ENCODE measurements around the gene LTBP2. TPM values are rescaled to one million over a fixed set of nuclear protein-coding genes. Genes with fewer than 3 reads are reported as not detected.

Gene LTBP2
- total and polyA plus RNA-seq, 2 experiments from 2014 or later = 7.6 to 8.6 TPM

DNA sequence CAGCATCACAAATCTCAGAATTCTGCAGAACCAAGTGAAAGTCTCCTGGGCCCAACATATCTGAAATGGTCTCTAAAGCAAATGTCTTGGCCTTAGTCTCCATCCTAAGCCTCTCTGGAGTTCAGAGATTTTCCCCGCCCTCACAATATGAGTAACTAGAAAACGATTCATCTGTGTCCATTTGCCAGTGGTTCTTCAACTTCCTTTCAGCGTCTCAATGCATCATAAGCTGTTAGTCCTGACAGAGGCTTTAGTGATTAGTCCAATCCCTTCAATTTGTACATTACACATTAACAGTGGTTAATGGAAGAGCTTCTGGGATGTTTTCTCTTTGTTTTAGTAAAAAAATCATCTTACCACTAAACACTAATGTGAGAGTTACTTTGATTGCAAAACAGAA is 136.4 kb downstream of the LTBP2 start:
- no peaks in the 10 kb centered on the region for H3K79me2 ChIP-seq
- no peaks in the 10 kb centered on the region for H3K9me3 ChIP-seq (ENCODE audit: low read depth)
- no peak for TF ChIP-seq EZH2phosphoT487 (IDR thresholded peaks at IDR 0.05; ENCODE audit: low read depth, severe bottlenecking, unreplicated experiment)
- TF ChIP-seq EZH2 (IDR thresholded peaks at IDR 0.05; ENCODE audit: borderline replicate concordance) = no peak
- no peak for TF ChIP-seq CTCF (IDR thresholded peaks at IDR 0.05; ENCODE audit: poor library complexity)
- WGBS (ENCODE audit: low lambda C conversion rate, missing lambda C conversion rate) = 74% methylated on average over 3 of the region's 3 CpGs
- H3K36me3 ChIP-seq (replicated peaks; ENCODE audit: insufficient read depth, low read depth) = no peaks in the 10 kb centered on the region
- H2AFZ ChIP-seq = no peak overlapping the region
- H3K9me2 ChIP-seq (replicated peaks; ENCODE audit: insufficient read depth) = no peaks in the 10 kb centered on the region
- H3K4me2 ChIP-seq = no peak overlapping the region
- no peak overlapping the region for H3K4me3 ChIP-seq
- no peaks in the 10 kb centered on the region for H3K27me3 ChIP-seq
- no peak for DNase-seq (ENCODE audit: low spot score)
- H3K4me1 ChIP-seq (ENCODE audit: insufficient read depth) = no peaks in the 10 kb centered on the region
- H3K27ac ChIP-seq = no peak overlapping the region
- H4K20me1 ChIP-seq (ENCODE audit: insufficient read depth, poor library complexity, severe bottlenecking) = no peaks in the 10 kb centered on the region

DNA sequence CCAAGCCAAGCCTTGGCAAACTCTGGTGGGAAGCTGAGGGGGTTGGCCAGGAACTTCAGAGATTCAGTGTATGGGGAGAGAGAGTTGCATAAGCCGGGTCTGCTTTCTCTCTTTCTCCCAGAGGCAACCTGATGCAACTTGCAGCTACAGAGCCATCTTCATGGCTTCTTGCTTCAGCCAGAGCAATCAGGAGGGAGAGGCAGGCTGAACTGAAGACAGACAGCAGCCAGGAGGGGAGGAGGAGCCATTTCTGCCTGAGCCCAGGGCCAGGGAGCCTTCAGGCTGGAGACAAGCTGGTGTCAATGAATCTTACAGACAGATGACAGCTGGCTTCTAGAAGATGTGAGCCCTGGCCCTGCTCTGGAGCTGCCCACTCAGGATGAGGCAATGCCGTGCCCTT is 137.7 kb downstream of the LTBP2 start:
- Histone ChIP-seq H2AFZ (no peak overlapping the region), H3K27me3 (no peaks in the 10 kb centered on the region), H3K4me3 (no peak overlapping the region), H3K36me3 (replicated peaks; ENCODE audit: insufficient read depth, low read depth) (no peaks in the 10 kb centered on the region), H3K79me2 (no peaks in the 10 kb centered on the region), H3K9me2 (replicated peaks; ENCODE audit: insufficient read depth) (no peaks in the 10 kb centered on the region), H4K20me1 (ENCODE audit: insufficient read depth, poor library complexity, severe bottlenecking) (no peaks in the 10 kb centered on the region), H3K9me3 (ENCODE audit: low read depth) (no peaks in the 10 kb centered on the region), H3K4me1 (ENCODE audit: insufficient read depth) (no peaks in the 10 kb centered on the region), H3K27ac (no peak overlapping the region), H3K4me2 (no peak overlapping the region)
- 80% methylated on average over 2 of the region's 2 CpGs for WGBS (ENCODE audit: low lambda C conversion rate, missing lambda C conversion rate)
- TF ChIP-seq EZH2 (IDR thresholded peaks at IDR 0.05; ENCODE audit: borderline replicate concordance) (no peak), CTCF (IDR thresholded peaks at IDR 0.05; ENCODE audit: poor library complexity) (no peak), EZH2phosphoT487 (IDR thresholded peaks at IDR 0.05; ENCODE audit: low read depth, severe bottlenecking, unreplicated experiment) (no peak)
- DNase-seq (ENCODE audit: low spot score) = peak; percentile 23

DNA sequence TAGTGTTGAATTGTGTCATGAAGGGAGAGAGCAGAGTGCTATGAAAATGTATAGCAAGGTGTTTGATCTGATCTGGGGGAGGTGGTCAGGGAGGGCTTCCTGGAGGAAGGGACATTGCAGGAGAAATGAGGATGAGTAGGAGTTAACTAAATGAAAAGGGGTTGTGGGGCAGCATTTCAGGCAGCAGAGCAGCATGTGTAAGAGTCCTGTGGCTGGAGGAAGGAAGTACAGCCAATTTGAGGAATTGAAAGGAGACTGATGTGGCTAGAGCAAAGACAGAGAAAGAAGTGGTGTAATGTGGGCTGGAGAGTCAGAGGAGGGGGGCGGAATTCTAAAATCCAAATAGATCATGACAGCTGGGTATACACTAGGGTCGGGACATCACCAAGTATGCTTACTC is 139.4 kb downstream of the LTBP2 start:
- Histone ChIP-seq H3K27ac (no peak overlapping the region), H4K20me1 (ENCODE audit: insufficient read depth, poor library complexity, severe bottlenecking) (no peaks in the 10 kb centered on the region), H3K4me3 (no peak overlapping the region), H3K79me2 (no peaks in the 10 kb centered on the region), H3K9me2 (replicated peaks; ENCODE audit: insufficient read depth) (no peaks in the 10 kb centered on the region), H2AFZ (no peak overlapping the region), H3K36me3 (replicated peaks; ENCODE audit: insufficient read depth, low read depth) (no peaks in the 10 kb centered on the region), H3K4me2 (no peak overlapping the region), H3K4me1 (ENCODE audit: insufficient read depth) (no peaks in the 10 kb centered on the region), H3K9me3 (ENCODE audit: low read depth) (no peaks in the 10 kb centered on the region), H3K27me3 (no peaks in the 10 kb centered on the region)
- DNase-seq (ENCODE audit: low spot score) = no peak
- no peak for TF ChIP-seq EZH2phosphoT487 (IDR thresholded peaks at IDR 0.05; ENCODE audit: low read depth, severe bottlenecking, unreplicated experiment)
- no peak for TF ChIP-seq EZH2 (IDR thresholded peaks at IDR 0.05; ENCODE audit: borderline replicate concordance)
- no peak for TF ChIP-seq CTCF (IDR thresholded peaks at IDR 0.05; ENCODE audit: poor library complexity)
- WGBS (ENCODE audit: low lambda C conversion rate, missing lambda C conversion rate) = 89% methylated on average over 2 of the region's 2 CpGs

Data from hepatocyte (in vitro differentiated cells).